SH-SY5Y (cell line): ENCODE results near the gene DBP.

Experiments
- GATA2 ChIP-seq: IDR thresholded peaks from 2 replicates; pipeline ENCODE4 v1.6.1; 2011; ENCODE audit warnings: mild to moderate bottlenecking, low read depth, low read length
- GATA3 ChIP-seq: IDR thresholded peaks from 2 replicates; pipeline ENCODE4 v1.6.1; 2011; ENCODE audit warnings: low read depth, mild to moderate bottlenecking, low read length, moderate library complexity

The DBP gene

DNA sequence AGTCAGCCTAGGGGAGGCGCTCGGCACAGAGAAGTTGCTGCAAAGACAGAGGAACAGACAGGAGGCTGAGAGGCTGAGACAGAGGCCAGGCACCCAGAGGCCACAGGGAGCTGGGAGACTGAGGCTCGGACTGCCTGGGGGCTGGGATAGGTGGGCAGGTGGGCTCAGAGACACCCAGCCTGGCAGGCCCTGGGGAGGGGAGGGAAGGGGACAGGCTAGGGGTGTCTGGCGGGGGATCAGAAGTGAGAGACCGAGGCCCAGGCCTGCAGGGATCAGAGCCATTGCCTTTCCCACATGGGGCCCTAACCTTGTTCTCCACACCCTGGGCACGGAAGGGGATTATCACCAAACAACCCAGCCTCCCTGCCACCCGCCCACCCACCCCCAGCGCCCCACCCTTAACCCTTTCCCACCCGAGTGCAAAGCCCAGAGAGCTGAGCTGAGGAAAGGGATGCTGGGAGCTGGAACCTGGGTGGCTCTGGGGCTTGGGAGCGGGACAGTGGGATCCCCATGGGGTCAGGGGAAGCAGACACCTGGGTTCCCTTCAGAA, 34.3 kb upstream of the DBP start:
- TF ChIP-seq GATA3 = no peak

GRCh38 chr19:48670699-48671445, 33.7 kb upstream of the DBP start:
- TF ChIP-seq GATA2 (no peak), GATA3 (no peak)

DNA sequence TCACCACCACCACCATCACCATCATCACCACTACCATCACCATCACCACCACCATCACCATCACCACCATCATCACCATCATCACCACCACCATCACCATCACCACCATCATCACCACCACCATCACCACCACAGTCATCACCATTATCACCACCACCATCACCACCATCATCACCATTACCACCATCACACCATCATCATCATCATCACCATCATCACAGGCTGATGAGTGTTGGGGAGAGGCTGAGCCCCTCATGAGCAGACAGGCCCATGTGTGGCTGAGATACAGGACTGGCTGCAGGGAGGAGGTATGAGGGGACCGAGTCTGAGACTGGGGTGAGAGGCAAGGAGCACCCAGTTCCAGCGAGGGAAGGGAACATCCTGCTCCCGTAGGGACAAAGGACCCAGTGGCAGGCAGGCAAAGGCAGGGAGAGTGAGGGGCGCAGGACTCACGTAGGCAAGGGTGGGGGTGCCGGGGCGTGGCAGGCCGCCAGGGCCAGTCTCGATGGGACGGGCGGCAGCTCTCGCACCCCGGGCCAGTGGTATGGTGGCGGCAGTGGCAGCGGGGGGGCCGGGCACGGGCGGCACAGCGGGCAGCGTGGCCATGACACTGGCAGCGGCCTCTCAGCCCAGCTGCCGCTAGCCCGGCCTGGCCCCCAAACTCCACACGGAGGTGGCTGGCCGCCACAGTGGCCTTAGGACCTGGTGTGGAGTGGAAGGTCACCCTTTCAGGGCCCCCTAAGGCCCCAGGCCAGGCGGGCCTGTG, 32.9 kb upstream of the DBP start:
- TF ChIP-seq GATA3 (no peak), GATA2 (no peak)

GRCh38 chr19:48668761-48669160, 31.6 kb upstream of the DBP start:
- no peak for TF ChIP-seq GATA3
- no peak for TF ChIP-seq GATA2

- no peak for TF ChIP-seq GATA2
- no peak for TF ChIP-seq GATA3
These were observed 31.2 kb upstream of the DBP start for GRCh38 chr19:48668332-48668731.

DNA sequence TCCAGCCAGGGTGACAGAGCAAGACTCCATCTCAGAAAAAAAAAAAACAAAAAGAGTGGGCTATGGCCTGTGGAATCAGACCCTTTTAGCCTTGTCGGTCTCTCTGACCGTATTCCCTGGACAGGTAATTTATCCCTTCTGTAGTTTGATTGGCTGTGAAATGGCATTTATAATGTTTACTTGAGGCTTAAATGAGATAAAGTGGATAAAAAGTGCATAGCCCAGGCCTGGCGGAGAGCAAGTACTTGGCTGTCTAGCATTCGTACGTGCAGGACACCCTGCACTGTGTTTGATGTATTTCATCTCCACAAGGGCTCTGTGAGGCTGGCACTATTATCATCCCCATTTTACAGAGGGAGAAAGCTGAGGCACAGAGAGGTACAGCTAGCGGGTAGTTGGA, 28.6 kb upstream of the DBP start:
- TF ChIP-seq GATA2 (no peak), GATA3 (no peak)

DNA sequence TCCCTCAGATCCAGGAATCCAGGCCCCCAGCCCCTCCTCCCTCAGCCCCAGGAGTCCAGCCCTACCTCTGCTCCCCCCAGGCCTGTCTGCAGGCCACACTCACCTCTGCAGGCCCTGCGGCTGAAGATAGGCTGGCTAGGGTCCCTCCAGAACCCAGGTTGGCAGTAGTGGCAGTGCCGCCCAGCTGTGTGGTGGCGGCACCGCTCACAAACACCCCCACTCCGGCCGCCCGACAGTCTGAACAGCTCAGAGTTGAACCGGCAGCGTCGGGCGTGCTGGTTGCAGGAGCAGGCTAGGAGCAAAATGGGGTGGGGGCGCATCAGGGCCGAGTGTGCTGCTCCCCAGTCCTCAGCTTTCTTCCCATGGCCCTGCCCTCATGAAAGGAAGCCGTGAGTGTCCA, 27.3 kb upstream of the DBP start:
- TF ChIP-seq GATA3 (no peak), GATA2 (no peak)

DNA sequence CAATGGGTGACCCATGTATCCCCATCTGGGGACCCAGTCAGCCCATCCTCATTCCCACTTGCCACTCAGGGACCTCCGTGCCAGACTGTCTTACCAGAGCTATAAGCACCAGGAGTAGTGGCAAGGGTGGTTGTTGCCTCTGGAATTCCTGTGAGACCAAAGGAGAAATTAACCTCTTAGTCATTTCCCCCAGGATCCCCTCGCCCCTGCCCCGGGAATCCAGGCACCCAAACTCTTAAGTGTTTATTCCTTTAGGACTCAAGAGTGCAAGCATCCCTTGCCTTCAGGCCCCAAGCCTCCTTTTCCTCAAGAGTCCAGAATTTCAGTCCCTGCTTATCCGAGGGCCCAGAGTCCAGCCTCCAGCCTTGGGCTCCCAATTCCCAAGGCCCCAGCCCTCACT, 26.5 kb upstream of the DBP start:
- TF ChIP-seq GATA2 (no peak), GATA3 (no peak)

DNA sequence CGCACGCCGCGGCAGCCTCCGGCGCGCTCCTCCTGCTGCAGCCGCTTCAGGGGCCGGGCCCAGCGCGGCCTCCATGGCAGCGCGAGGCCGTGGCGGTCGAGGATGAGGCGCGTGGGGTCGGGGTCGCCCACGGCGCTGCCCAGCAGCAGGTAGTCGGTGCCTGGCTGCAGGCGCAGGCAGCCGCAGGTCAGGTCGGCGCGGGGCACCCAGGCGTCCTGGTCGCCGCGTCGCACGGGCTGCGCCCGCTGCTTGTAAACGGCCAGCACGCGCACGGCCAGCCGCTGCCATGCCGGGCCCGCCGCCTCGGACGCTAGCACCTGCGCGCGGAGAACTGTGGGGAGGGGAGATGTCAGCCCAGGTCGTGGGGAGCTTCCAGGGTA, 24.5 kb upstream of the DBP start:
- TF ChIP-seq GATA3 (no peak), GATA2 (no peak)

DNA sequence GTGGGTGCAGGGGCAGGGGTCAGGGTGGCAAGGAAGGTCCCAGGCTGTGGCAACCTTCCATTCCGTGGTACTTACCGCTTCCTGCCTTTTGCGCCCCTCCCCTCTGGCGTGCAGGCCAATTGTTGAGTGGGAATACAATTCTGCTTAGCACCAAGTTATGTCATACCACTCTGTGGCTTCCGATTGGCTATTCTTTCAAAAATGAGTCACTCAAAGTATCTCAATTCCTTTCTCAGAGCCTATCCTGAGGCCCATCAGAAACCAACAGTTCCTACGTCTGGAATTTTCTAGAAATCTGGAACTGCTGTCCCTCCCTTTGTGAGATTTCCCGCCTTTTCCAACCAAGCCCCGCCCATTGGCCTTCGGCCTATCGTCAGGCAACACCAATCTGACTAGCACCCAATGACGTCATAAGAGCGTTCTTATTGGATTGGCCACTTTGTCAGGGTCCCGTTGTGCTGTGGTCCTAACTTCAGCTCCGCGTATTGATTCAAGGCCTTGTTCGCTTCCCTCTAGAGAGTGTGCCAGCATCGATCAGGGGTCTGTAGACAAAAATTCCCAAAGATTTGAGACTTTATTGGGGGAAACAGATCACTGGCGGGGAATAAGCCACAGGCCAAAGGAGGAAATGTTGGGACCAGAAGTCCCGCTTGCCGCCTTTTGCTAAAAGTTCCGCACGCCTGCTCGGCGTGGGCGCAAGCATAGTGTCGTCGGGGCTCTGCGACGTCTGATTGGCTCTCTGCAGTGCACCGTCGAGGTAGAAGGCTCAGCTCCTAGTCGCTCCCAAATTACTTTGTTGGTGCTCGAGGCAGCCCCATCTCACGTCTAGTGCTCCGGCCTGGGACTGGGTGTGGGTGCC, 23.9 kb upstream of the DBP start:
- TF ChIP-seq GATA2 (no peak), GATA3 (no peak)

GRCh38 chr19:48659768-48660167, 22.6 kb upstream of the DBP start:
- TF ChIP-seq GATA2 (no peak), GATA3 (no peak)

- TF ChIP-seq GATA3 (no peak), GATA2 (no peak)
These were observed 21.3 kb upstream of the DBP start for GRCh38 chr19:48658483-48658882.

DNA sequence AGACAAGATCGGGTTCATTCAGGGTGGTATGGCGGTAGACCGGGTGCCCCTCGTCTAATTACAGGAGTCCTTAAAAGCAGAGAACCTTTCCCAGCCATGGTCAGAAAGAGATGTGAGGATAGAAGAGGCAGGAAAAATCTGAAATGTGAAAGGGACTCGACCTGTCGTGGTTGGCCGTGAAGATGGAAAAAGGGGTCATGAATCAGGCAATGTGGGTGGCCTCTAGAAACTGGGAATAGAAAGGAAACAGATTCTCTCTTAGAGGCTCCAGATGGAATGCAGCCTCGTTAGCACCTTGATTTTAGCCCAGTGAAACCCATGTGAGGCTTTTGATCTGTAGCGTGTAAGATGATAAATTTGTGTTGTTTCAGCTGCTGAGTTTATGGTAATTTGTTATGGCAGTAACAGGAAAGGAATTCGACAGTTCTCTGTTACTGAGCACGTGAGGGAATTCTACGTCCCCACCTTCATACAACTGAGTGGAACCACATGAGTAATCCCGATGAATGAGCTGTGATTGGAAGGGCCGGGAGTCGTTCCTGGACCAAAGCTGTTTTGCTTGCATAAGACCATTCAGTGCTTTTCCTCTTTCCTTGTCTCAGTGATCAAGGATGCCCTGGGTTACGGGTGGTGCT, 19.8 kb upstream of the DBP start:
- TF ChIP-seq GATA3 = no peak
- TF ChIP-seq GATA2 = no peak
